B cell (primary cell): ENCODE data around the gene SLC13A3.

Experiments
- EZH2 ChIP-seq: IDR thresholded peaks from 2 replicates; pipeline ENCODE4 v1.6.1; 2012; ENCODE audit warnings: borderline replicate concordance, low read depth, mild to moderate bottlenecking, moderate library complexity, low read length; ENCODE audit not compliant: insufficient read depth, poor library complexity, severe bottlenecking
- TF ChIP-seq, protein P1 (sequence below): fragments of 200-600 bp; IDR thresholded peaks from one replicate; pipeline ENCODE4 v1.8.0; 2022; ENCODE audit warnings: antibody characterized with exemption, mild to moderate bottlenecking

- TF ChIP-seq EZH2, result no peak
- TF ChIP-seq, protein P1, sequence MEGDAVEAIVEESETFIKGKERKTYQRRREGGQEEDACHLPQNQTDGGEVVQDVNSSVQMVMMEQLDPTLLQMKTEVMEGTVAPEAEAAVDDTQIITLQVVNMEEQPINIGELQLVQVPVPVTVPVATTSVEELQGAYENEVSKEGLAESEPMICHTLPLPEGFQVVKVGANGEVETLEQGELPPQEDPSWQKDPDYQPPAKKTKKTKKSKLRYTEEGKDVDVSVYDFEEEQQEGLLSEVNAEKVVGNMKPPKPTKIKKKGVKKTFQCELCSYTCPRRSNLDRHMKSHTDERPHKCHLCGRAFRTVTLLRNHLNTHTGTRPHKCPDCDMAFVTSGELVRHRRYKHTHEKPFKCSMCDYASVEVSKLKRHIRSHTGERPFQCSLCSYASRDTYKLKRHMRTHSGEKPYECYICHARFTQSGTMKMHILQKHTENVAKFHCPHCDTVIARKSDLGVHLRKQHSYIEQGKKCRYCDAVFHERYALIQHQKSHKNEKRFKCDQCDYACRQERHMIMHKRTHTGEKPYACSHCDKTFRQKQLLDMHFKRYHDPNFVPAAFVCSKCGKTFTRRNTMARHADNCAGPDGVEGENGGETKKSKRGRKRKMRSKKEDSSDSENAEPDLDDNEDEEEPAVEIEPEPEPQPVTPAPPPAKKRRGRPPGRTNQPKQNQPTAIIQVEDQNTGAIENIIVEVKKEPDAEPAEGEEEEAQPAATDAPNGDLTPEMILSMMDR, result no peak
These were observed 21.4 kb upstream of the SLC13A3 start for GRCh38 chr20:46672543-46673148.
